AG20443 (cell line): ENCODE measurements around the gene DPM2.
A peak's percentile ranks its signal among the peaks of the same experiment; 100 is the strongest.

ENCODE experiments used
- DNase-seq: peaks from one replicate; pipeline ENCODE4 v3.0.0; 2012; ENCODE audit warnings: low spot score, mixed read lengths

The DPM2 gene

DNA sequence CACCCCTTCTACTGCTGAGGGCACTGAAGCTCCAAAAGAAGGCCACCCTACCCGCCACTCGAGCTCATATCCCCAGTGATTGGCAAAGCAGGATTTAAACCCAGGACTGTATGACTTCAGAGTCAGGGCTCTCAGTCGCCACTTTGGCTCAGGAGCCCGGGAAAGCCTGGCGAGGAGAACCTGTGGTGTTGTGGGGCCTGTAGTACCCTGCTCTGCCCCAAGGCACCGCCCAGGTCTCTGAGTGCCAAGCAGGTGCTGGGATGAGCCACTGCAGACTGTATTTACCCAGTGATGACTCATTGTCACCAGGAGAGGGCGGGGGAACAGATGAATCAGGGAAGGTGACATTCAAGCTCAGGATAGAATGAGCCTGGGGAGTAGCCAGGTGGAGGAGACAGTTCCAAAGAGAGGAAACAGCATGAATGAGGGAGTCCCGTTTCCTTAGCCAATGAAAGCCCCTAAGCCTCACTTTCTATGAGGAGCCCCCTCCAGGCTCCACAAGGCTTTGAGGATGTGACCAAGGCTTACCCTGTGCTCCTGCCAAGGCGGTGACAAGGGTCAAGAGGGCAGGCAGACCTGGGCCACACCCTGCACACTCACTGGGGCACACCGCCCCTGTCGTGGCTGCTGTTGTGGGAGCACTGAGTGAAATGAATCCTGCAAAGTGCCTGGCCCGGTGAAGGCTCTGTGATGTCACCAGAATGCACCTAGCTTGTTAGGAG is 17.8 kb upstream of the DPM2 start:
- DNase-seq: peak; percentile 56

GRCh38 chr9:127954831-127955293 is 17.2 kb upstream of the DPM2 start:
- DNase-seq: no peak

GRCh38 chr9:127953768-127954505 is 16.3 kb upstream of the DPM2 start:
- DNase-seq: no peak

DNA sequence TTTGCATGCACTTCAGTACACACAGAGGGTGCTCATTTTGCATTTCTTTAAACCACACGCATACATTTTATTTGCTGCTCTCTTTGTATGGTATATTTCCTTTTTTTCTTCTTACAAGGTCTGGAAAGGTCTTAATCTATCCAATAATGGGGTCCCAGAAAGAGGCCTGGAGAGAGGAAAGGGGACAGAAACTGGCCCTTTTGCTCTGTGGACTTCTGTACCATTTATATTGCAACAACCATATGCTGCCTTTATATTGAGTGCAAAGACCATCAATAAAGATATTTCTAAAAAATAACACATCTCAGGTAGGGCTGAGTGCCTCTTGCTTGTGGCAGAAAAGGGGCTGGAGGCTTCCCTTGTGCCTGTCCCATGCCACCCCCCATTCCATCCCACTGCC is 15.5 kb upstream of the DPM2 start:
- no peak for DNase-seq

DNA sequence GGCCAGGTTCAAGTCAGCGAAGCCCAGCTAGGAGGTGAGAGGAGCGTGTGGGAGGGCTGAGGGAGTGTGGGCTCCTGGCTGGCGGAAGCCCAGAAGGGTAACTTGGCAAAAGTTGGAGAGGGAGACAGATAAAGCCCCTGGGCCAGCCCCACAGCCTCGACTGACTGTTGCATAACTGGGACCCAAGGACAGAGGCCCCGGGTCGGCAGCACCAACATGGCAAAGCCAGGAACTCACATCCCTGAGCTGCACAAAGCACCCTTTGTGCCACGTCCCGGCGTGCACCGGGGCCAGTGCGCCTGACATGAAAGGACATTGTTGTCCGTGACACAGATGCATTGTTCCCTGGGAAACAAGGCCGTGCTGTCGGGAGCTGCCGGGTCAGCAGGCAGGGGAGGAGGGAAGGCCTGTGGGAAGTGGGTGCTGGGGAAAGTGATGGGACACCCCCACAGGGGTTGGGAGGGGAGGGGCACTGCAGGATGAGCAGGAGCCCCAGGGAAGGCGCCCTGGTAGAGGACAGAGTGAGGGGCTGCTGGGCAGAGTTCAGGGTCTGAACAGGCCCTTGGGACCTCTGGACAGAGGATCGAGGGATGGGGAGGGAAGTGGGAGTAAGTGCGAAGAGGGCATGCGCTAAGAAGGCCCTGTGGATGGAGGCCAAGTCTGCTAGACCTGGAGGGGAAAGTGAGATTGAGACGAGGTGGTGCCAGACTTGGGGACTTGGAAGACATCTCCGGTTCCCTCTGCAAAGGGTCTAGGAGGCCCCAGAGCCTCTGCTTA is 13.0 kb upstream of the DPM2 start:
- no peak for DNase-seq

DNA sequence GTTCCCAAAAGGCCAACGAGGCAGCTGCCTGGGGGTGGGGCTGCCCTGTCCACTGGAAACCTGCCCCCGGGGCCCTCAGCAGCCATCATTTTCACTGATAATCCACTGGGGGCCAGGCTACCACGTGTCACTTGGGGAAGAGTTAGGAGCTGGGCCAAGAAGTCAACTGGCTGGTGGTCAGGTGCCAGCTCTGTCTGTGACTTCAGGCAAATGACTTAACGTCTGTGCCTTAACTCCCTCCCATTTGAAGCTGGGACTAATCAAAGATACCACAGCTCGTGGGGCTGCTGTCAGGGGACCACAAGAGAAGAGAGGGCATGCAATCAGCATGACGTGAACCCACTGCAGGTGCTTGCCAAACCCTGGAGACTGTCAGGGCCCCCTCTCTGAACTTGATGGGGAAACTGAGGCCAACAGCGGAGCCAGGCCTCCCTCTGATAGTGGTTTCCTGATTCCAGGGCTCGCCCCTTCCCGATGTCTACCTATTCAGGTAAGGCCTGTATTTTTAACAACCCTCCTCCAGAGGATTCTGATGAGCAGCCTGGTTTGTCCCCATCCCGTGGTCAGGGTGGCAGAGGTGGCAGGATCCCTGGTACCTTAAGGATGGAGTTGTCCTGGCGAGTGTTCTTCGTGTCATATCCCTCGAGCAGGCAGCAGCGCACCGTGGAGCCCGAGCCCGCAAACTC is 12.3 kb upstream of the DPM2 start:
- no peak for DNase-seq

DNA sequence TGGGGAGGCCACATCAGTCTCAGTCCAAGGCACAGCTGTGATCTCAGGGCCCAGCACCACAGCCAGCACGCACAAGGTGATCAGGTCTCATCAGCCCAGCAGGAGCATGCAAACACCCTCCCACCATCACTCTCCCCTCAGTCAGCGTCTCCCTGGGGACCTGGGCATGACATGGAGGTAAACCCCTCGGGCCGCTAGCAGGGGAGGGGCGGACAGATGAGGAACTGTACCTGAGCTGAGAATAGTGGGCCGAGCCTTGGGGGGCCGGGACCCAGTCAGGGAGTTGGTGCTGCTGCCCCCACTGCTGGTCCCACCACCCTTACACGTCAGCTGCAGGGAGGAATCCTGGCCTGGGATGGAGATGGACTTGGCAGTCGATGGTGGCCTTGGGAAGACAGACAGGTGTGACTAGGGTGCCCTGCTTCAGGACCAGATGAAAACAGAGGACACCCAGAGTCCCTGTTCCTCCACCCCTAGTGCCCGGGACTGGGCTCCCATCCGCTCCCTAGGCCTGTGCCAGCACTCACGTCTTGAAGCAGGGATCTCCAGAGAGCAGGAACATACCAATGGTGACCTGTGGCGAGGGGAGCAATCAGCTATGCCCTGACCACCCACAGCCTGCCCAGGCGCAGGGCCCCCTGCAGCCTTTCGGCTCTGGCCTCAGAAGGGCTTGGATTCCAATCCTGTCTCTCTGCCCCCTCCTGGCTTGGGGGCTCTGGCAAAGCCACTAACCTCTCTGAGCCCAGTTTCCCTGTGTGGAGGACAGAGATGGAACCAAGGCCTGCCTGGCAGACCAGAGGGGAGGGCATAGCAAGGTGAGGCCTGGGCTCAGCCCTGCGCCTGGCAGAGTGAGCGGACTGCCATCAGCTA is 10.4 kb upstream of the DPM2 start:
- DNase-seq: no peak

DNA sequence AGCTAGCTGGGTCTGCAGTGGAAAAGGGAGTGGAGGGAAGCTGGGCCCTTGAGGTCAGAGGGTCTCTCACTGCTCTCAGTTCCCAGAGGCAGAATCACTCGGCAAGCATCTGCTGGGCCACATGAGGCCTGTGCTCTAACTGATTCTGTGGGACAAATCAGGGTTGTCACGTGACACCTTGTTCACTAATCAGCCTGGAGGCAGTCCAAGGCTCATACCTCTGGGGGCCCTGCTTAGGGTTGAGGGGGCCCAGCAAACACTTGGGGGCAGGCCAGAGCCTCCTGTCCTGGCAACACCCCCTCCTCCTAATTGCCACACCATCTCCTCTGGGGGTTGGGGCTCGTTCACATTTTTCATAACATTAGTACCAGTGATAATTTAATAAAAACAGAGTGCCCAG is 9.1 kb upstream of the DPM2 start:
- DNase-seq: no peak

GRCh38 chr9:127945942-127946341 is 8.3 kb upstream of the DPM2 start:
- no peak for DNase-seq

GRCh38 chr9:127945338-127945737 is 7.7 kb upstream of the DPM2 start:
- no peak for DNase-seq

GRCh38 chr9:127944586-127945218 is 7.0 kb upstream of the DPM2 start:
- no peak for DNase-seq

GRCh38 chr9:127943731-127944144 is 6.1 kb upstream of the DPM2 start:
- peak; percentile 90 for DNase-seq

DNA sequence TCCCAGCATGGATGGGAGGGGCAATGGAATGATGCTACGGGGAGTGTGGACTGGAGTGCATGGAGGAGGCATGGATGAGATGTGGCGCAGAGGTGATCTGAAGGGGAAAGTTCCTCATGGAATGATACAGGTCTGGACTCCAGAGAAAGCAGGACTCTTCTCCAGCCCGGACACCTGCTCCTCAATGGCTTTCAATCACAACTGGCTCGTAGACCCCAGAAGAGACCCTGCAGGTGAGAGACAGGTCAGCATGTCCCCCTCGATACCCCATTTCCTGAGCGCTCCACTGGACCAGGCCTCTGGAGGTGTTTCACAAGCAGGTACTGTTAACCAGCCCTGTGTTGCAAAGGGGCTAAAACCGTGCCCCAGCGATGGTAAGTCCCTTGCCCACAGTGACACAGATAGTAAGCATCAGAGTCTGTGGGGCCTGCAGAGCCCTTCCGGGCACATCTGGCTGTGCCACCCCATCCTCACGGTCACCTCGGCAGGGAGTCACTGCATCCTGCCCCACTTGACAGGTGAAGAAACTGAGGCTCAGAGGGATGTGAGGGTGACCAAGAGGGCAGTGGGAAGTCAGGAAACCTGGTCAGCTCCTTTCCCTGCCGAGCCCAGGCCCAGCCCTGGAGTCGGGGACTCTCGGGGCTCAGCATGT is 5.5 kb upstream of the DPM2 start:
- DNase-seq: no peak

DNA sequence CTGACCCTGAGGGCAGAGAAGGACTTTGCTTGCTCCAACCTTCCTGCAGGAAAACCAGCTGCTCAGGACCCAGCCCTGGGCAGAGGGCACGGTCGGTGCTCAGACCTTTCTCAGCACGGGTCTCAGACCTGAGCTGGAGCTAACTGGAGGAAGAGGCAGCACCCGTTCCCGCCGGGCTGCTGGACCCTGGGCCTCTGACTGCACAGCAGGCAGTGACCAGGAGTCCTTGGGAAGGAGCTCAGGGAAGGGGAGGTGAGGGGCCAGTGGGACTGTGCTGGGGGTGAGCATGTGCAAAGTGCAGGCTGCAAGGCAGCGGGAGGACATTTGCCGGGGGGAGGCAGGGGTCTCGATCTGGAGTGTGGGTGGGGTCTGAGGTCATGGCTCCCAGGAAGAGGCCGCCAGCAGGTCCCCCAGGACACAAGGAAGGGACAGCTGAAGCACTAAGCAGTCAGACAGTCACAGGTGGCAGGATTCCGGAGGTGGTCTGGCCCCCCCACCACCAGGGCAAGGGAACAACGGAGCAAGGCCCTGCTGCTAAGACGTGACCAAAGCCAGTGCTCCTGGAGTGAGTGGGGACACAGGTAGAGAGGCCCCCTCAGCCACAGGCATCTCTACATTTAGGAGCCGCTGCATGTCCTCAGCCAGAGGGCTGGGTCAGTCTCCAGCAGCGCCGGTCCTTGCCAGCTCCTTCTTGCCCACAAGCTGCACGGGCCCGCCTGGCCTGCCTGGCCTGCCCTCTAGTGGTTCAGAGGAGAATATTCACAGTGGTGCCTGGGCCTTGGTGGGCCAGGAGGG is 4.8 kb upstream of the DPM2 start:
- DNase-seq: peak; percentile 82

GRCh38 chr9:127941961-127942215 is 4.2 kb upstream of the DPM2 start:
- DNase-seq: no peak

- no peak for DNase-seq
Measured at GRCh38 chr9:127941062-127941960, 3.7 kb upstream of the DPM2 start.

GRCh38 chr9:127940593-127940992 is 2.9 kb upstream of the DPM2 start:
- DNase-seq: no peak

GRCh38 chr9:127938298-127938690 is 640 bp upstream of the DPM2 start:
- no peak for DNase-seq

GRCh38 chr9:127937056-127937387 is 632 bp downstream of the DPM2 start:
- DNase-seq: no peak
